ENCODE results near the gene SLC48A1.
"Not testable (repeated sequence)": the region's sequence is repeated elsewhere in the genome, so short reads cannot be mapped to it uniquely, and the experiment has no call there.

The SLC48A1 gene

GRCh38 chr12:47791351-47791746 lies 18.3 kb downstream of the SLC48A1 start:
- DNase-seq (ENCODE audit: low spot score), result no peak

DNA sequence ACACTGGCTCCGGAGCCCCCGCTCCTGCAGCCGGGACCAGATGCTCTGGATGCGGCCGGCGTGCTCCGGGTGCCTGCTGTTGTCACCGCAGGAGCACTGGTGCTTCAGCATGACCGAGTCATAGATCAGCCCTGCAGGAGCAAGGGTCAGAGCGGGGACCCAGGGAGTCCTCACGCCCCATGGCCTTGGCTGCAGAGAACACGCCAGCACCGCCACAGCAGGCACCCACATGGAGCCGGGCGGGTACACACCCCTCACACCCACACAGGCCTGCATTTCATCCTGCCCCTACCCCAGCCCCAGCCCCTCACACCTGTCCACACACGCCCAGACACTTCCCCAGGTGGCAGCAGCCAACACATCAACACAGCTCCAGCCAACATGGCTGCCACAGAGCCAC lies 18.8 kb downstream of the SLC48A1 start:
- DNase-seq (ENCODE audit: low spot score), result no peak

- no peak for DNase-seq (ENCODE audit: low spot score)
Observed at GRCh38 chr12:47793015-47793681, 20.1 kb downstream of the SLC48A1 start.

GRCh38 chr12:47794679-47795078 lies 21.6 kb downstream of the SLC48A1 start:
- no peak for DNase-seq (ENCODE audit: low spot score)

DNA sequence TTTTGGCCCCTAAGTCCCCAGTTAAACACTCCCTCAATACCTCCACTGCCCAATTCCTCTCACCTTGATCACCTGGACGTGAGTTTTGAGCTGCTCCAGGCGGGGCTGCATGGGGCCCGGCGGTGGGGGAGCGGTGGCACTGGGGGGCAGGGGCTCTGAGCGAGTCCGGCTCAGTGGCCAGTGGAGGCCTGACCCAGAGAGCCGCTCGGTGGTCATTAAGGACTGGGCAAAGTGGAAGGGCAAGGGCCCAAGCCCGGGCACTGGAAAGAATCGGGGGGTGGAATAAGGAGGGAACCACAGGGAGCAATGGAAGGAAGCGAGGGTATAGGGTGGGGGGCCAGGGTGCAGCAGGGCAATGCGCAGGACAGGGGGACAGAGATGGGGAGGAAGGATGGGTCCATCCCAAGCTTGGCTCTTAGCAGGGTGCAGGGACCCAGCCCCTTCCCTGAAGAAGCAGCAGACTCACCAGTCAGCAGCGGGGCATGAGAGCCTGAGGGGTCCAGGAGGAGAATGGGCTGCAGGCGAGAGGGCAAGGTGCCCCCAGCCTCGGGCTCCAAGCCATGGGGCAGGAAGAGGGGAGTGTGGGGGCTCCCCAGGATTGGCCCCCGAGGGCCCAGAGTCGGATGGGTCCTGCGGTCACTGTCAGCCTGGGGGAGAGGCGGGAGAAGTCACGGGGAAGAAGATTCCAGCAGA lies 22.2 kb downstream of the SLC48A1 start:
- DNase-seq (ENCODE audit: low spot score), result no peak

DNA sequence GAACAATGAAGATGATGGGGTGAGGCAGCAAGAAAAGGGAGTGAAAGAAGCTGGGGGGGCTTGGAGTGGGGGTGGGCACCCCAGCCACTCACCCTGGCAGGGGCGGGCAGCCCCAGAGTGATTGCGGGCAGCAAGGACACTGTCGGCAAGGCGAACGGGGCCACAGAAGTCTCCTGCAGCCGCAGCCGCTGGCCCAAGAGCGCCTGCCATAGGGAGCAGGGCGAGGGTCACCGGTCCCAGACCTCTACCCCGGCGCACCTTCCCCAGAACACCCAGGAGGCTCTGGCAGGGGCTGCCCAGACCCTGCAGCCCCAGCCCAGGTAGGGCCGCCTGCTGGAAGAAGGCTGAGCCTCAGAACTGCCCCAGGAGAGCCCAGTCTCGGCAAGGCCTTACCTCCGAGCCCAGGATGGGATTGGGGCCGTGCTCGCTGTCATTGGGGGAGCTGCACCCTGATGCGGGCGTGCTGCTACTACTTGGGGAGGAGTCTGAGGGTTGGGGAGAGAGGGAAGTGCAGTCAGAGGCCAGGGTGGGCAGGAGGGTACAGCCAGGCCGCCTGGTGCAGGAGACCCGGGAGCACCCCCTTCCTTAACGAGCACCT lies 22.9 kb downstream of the SLC48A1 start:
- no peak for DNase-seq (ENCODE audit: low spot score)

GRCh38 chr12:47797441-47797840 lies 24.4 kb downstream of the SLC48A1 start:
- peak; percentile 72 for DNase-seq (ENCODE audit: low spot score)

- DNase-seq (ENCODE audit: low spot score), result no peak
Observed at GRCh38 chr12:47798382-47798948, 25.4 kb downstream of the SLC48A1 start.

GRCh38 chr12:47799357-47799955 lies 26.4 kb downstream of the SLC48A1 start:
- DNase-seq (ENCODE audit: low spot score), result no peak

- DNase-seq (ENCODE audit: low spot score), result no peak
Observed at GRCh38 chr12:47800582-47800981, 27.5 kb downstream of the SLC48A1 start.

GRCh38 chr12:47801170-47801903 lies 28.3 kb downstream of the SLC48A1 start:
- DNase-seq (ENCODE audit: low spot score), result no peak

DNA sequence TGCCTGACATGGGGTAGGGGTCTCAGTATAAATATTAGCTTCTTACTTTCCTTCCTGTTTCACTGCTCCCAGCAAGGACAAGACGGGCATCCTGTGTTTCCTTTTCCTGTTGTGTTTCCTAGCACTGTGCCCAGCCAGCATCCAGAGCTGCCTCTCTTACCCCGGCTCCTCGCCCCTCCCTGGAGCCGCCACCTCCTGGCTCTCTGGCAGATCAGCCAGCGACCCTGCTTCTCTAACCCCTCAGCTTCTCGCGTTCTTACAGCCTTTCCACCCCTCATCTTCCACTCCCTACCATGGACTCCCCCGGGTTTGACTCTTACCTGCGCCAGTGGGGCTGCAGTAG lies 28.8 kb downstream of the SLC48A1 start:
- no peak for DNase-seq (ENCODE audit: low spot score)

GRCh38 chr12:47802312-47802711 lies 29.3 kb downstream of the SLC48A1 start:
- DNase-seq (ENCODE audit: low spot score), result no peak

- no peak for DNase-seq (ENCODE audit: low spot score)
Observed at GRCh38 chr12:47803191-47803875, 30.3 kb downstream of the SLC48A1 start.

GRCh38 chr12:47804171-47804570 lies 31.1 kb downstream of the SLC48A1 start:
- no peak for DNase-seq (ENCODE audit: low spot score)

DNA sequence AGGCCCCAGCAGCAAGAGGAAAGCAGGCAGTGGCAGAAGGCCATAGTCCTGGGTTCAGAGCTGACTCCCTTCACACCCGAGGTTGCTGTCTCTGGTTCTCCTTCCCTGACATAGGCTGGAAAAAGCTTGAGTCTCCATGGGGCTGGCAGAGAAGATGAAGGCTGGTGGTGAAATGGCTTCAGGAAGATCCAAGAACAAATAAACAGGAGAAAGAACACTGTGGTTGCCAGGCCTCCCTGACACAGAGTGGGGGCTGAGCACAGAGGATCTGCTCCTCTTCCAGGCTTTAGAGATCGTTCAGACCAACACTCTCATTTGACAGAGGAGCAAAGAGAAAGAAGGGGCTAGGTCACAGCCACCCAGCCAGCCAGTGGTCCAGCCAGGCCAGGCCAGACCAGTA lies 32.4 kb downstream of the SLC48A1 start:
- DNase-seq (ENCODE audit: low spot score), result no peak

- DNase-seq (ENCODE audit: low spot score), result no peak
Observed at GRCh38 chr12:47807338-47807737, 34.3 kb downstream of the SLC48A1 start.

- DNase-seq (ENCODE audit: low spot score), result no peak
Observed at GRCh38 chr12:47808050-47808449, 35.0 kb downstream of the SLC48A1 start.

DNA sequence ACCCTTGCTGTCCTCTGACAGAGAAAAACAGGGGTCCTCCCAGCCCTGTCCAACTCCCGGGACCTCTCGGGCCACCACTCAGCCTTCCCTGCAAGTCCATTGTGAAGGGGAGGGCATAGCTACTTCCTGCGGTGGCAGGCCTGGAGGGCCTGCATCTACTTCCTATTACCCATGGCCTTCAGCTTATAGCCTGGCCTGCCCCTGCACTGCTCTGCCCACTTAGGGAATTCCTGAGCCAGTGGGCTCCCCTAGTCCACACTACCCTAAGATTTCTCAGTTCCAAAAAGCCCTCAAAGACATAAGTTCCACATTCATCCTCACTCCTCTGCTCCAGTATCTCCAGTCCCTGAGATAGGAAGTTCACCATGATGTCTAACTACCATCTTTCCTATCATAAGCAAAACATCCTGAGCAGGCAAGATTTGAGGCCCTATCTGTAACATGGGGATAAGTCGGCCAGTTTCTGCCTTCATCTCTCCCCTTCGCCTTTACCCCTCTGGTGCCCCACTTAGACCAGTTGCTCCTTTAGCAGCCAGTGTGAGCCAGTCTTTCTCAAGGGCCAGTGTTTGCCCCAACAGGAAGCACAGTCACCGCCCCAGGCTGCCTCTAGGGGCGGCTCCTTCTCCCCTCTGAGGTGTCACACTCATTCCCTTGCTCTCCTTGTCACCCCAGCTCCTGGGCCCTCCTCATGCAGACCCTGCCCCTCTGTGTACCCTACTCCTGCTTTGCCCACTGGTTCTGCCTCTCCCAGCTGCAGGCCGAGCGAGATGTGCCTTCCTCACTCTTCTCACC lies 35.7 kb downstream of the SLC48A1 start:
- DNase-seq (ENCODE audit: low spot score), result no peak

- DNase-seq (ENCODE audit: low spot score), result not testable (repeated sequence)
Observed at GRCh38 chr12:47809518-47809917, 36.5 kb downstream of the SLC48A1 start.

DNA sequence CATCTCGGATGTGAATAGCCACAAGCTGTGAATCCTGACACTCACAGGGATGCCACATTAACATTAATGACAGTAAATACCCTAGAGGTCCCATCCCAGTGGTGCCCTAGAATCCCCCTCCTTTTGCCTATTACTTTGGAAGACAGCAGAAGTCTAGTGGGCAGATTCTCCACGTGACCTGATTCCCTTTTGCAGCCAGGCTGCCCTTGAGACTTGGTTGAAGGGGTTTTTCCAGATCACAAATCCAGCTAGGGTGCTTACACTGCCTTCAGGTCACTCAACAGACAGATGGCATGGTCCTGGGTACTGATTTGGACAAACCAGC lies 38.0 kb downstream of the SLC48A1 start:
- no peak for DNase-seq (ENCODE audit: low spot score)

All from ecto neural progenitor cell (in vitro differentiated cells).